Choroid plexus epithelial cell (primary cell): ENCODE results near the gene DNAH7.

Source experiments
- DNase-seq: peaks from one replicate; pipeline ENCODE4 v3.0.0-alpha.2; 2010; ENCODE audit warnings: low read depth
- H3K4me3 ChIP-seq: 2 replicates; pipeline ENCODE4 v1.5.1; 2011; ENCODE audit warnings: low read depth, mild to moderate bottlenecking, control low read depth, low read length, moderate library complexity
- TF ChIP-seq, protein P1 (sequence below): conservative IDR thresholded peaks from 2 replicates; pipeline ENCODE4 v1.5.1; 2011; ENCODE audit warnings: low read depth, mild to moderate bottlenecking, control low read depth, inconsistent platforms, low read length, moderate library complexity

The DNAH7 gene

DNA sequence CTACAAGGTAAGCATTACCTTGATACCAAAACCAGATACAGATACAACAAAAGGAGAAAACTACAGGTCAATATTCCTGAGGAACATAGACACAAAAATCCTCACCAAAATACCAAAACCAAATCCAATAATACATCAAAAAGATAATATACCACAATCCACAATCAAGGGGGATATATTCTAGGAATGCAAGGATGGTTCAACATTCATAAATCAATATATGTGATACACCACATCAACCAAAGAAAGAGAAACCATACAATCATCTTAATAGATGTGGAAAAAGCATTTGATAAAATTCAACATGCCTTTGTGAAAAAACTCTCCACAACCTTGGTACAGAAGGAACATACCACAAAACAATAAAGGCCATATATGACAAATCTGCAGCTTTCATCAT, 28.4 kb downstream of the DNAH7 start:
- DNase-seq: no peak
- TF ChIP-seq, protein P1, sequence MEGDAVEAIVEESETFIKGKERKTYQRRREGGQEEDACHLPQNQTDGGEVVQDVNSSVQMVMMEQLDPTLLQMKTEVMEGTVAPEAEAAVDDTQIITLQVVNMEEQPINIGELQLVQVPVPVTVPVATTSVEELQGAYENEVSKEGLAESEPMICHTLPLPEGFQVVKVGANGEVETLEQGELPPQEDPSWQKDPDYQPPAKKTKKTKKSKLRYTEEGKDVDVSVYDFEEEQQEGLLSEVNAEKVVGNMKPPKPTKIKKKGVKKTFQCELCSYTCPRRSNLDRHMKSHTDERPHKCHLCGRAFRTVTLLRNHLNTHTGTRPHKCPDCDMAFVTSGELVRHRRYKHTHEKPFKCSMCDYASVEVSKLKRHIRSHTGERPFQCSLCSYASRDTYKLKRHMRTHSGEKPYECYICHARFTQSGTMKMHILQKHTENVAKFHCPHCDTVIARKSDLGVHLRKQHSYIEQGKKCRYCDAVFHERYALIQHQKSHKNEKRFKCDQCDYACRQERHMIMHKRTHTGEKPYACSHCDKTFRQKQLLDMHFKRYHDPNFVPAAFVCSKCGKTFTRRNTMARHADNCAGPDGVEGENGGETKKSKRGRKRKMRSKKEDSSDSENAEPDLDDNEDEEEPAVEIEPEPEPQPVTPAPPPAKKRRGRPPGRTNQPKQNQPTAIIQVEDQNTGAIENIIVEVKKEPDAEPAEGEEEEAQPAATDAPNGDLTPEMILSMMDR: no peak
- no peak overlapping the region for H3K4me3 ChIP-seq

DNA sequence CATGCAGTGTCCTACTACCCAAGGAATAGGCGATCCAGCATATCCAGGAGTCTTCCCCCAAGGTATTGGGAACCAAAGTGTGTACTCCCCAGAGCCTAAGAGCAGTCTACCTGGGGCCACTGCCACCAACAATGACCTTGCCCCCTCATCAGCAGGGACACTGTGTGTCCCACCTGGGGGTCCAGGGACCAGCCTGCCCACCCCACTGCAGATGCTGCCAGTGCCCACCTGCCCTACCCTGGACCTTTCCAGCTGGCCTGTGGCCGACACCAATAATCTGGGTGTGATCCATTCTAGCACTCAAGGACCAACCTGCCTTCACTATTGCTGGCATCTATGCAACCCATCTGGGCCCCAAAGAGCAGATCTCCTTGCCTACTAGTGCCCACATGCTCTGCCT, 32.2 kb downstream of the DNAH7 start:
- no peak for DNase-seq
- H3K4me3 ChIP-seq: no peak overlapping the region
- TF ChIP-seq, protein P1: no peak

DNA sequence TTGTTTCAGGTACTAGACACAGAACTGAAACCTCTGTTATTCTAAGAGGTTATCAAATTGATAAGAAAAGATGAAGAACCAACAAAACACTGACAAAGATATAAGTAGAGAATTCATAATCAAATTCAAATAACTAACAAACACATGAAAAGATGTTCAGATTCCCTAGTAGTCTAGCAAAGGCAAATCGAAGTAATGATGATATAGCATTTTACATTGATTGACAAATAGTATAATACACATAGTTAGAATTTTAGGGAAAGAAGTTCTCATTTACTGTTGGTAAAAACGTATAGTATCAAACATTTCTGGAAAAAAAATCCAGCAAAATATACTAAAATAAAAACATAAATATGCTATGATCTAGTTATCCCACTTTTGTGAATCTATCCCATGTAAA, 50.6 kb downstream of the DNAH7 start:
- DNase-seq: no peak
- H3K4me3 ChIP-seq: no peak overlapping the region
- TF ChIP-seq, protein P1: no peak

DNA sequence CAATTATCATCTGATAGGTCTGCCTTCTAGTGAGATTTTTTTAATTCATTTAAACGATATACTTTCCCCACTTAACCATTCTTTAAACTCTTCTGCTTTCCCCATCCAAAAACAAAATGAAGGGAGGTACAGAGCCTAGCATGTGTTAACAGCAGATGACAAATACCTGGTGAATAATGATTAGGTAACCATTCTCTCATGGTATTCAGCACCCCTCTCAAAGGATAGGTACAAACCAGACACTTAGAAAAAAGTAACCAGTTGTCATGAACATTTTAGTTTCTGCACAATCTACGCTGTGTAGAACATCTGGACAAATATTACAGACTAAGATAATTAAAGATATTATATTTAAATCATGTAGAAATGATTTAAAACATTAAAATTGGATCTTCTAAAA, 56.3 kb downstream of the DNAH7 start:
- no peak overlapping the region for H3K4me3 ChIP-seq
- DNase-seq: no peak
- TF ChIP-seq, protein P1: no peak

DNA sequence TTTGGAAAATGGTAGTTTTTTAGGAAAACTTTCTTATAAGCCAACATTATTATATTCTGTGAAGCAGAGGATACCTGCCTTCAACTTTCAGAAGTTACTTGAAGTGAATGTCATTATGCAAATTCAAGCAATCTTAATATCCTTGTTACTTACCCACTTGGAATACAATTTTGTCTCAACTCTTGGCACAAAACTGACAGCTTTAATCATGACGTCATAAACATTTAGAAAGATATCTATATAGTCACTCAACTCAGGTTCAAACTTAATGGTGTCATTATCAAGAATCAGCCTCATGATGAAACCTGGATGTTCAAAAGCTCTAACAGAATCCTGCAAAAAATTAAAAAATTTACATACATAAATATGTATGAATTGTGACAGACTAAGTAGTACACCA, 68.1 kb downstream of the DNAH7 start:
- TF ChIP-seq, protein P1: no peak
- no peak for DNase-seq
- no peak overlapping the region for H3K4me3 ChIP-seq

DNA sequence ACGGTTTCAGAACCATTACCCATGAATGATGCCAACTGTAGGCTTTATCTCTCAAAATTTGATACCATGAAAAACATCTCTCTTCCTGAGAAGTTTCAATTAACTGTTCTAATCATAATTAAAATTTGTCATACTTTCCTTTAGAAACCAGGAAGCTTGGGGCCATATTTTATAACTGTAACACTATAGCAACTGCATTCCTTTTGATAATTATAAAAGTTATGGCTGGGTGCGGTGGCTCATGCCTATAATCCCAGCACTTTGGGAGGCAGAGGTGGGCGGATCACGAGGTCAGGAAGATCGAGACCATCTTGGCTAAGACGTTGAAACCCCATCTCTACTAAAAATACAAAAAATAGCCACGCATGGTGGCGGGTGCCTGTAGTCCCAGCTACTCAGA, 70.6 kb downstream of the DNAH7 start:
- DNase-seq: no peak

DNA sequence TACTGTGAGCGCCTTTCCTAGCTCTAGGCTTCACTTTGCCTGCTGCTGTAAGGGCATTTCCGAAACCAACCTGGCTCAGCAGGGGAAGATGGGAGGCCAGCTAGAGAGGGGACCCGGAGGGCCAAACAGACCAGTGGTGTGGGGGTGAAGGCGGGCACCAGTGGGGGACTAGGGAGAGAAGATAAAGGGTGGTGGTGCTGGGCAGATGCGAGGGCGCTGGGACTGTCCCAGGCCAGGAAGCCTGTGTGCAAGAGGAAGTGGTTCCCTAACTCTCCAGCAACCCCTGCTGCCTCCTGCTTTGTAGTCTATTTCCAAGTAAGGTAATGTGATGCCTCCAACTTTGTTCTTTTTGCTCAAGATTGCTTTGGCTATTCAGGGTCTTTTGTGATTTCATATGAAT, 73.1 kb downstream of the DNAH7 start:
- no peak overlapping the region for H3K4me3 ChIP-seq
- DNase-seq: no peak
- TF ChIP-seq, protein P1: no peak

More for the DNA sequence above, 70.6 kb downstream of the DNAH7 start:
- H3K4me3 ChIP-seq: no peak overlapping the region
- TF ChIP-seq, protein P1: no peak
